Progenitor cell of endocrine pancreas (in vitro differentiated cells): ENCODE measurements around the gene MTPN. TPM values are rescaled to one million over a fixed set of nuclear protein-coding genes. Genes with fewer than 3 reads are reported as not detected.

ENCODE experiments used
- DNase-seq: peaks from one replicate; pipeline ENCODE4 v3.0.0; 2021; ENCODE audit warnings: low spot score; ENCODE audit not compliant: unreplicated experiment
- H3K27ac Mint-ChIP-seq: 2 replicates; pipeline ENCODE4 v1.8.0; 2021; ENCODE audit warnings: mild to moderate bottlenecking, moderate library complexity, mixed read lengths
- H3K27me3 Mint-ChIP-seq: 2 replicates; pipeline ENCODE4 v1.8.0; 2021; ENCODE audit warnings: mixed read lengths
- H3K36me3 Mint-ChIP-seq: 2 replicates; pipeline ENCODE4 v1.8.0; 2022; ENCODE audit warnings: mixed read lengths; ENCODE audit not compliant: insufficient read depth
- H3K4me1 Mint-ChIP-seq: 2 replicates; pipeline ENCODE4 v1.8.0; 2021; ENCODE audit warnings: low read depth, mixed read lengths
- H3K4me3 Mint-ChIP-seq: 2 replicates; pipeline ENCODE4 v1.8.0; 2021; ENCODE audit warnings: low read depth, mild to moderate bottlenecking, moderate library complexity, mixed read lengths
- H3K9me3 Mint-ChIP-seq: 2 replicates; pipeline ENCODE4 v1.8.0; 2021; ENCODE audit warnings: low read depth, mixed read lengths
- CTCF ChIP-seq: fragments of 200-600 bp; sonication (generic); IDR thresholded peaks from one replicate; pipeline ENCODE4 v1.5.0; 2021; ENCODE audit warnings: antibody characterized with exemption, mild to moderate bottlenecking; ENCODE audit not compliant: unreplicated experiment
- total RNA-seq: library from RNA; stranded (reverse); gene quantifications from 2 replicates; pipeline ENCODE4 v1.2.1, GENCODE V29; 2021

Gene MTPN
- total RNA-seq, 1 donor from 2014 or later: 91.6 TPM

- Mint-ChIP-seq H3K36me3 (peaks cover 6% of the 10 kb centered on the region), H3K4me3 (no peak overlapping the region), H3K9me3 (no peaks in the 10 kb centered on the region), H3K27me3 (no peaks in the 10 kb centered on the region), H3K27ac (no peak overlapping the region), H3K4me1 (peaks cover 17% of the 10 kb centered on the region)
- no peak for DNase-seq
- no peak for TF ChIP-seq CTCF
Observed at GRCh38 chr7:135958173-135958572, 19.0 kb downstream of the MTPN start.

- Mint-ChIP-seq H3K36me3 (peaks cover 6% of the 10 kb centered on the region), H3K9me3 (no peaks in the 10 kb centered on the region), H3K4me3 (no peak overlapping the region), H3K27ac (no peak overlapping the region), H3K4me1 (peaks cover 17% of the 10 kb centered on the region), H3K27me3 (no peaks in the 10 kb centered on the region)
- no peak for TF ChIP-seq CTCF
- DNase-seq: no peak
Observed at GRCh38 chr7:135957627-135958026, 19.5 kb downstream of the MTPN start.

GRCh38 chr7:135956393-135956792 lies 20.8 kb downstream of the MTPN start:
- DNase-seq: no peak
- peaks cover 16% of the 10 kb centered on the region for H3K4me1 Mint-ChIP-seq
- no peak overlapping the region for H3K4me3 Mint-ChIP-seq
- H3K36me3 Mint-ChIP-seq: peaks cover 8% of the 10 kb centered on the region
- no peaks in the 10 kb centered on the region for H3K27me3 Mint-ChIP-seq
- TF ChIP-seq CTCF: no peak
- peak overlapping the region; percentile 53 for H3K27ac Mint-ChIP-seq
- no peaks in the 10 kb centered on the region for H3K9me3 Mint-ChIP-seq

GRCh38 chr7:135950972-135951371 lies 26.2 kb downstream of the MTPN start:
- H3K27ac Mint-ChIP-seq: no peak overlapping the region
- DNase-seq: no peak
- no peak overlapping the region for H3K4me3 Mint-ChIP-seq
- H3K4me1 Mint-ChIP-seq: peaks cover 10% of the 10 kb centered on the region
- no peaks in the 10 kb centered on the region for H3K9me3 Mint-ChIP-seq
- TF ChIP-seq CTCF: no peak
- peaks cover 14% of the 10 kb centered on the region for H3K36me3 Mint-ChIP-seq
- no peaks in the 10 kb centered on the region for H3K27me3 Mint-ChIP-seq

- H3K27me3 Mint-ChIP-seq: no peaks in the 10 kb centered on the region
- no peak for DNase-seq
- no peak overlapping the region for H3K27ac Mint-ChIP-seq
- TF ChIP-seq CTCF: no peak
- no peak overlapping the region for H3K4me3 Mint-ChIP-seq
- no peaks in the 10 kb centered on the region for H3K9me3 Mint-ChIP-seq
- peaks cover 10% of the 10 kb centered on the region for H3K4me1 Mint-ChIP-seq
- H3K36me3 Mint-ChIP-seq: peaks cover 14% of the 10 kb centered on the region
Observed at GRCh38 chr7:135950429-135950828, 26.7 kb downstream of the MTPN start.
